GM18505 (cell line): ENCODE data around the gene PTPRC.
A peak's percentile ranks its signal among the peaks of the same experiment; 100 is the strongest.

Experiments
- ATAC-seq: cut with Tn5 transposase; IDR thresholded peaks from one replicate; pipeline ENCODE4 v1.9.1; 2021; ENCODE audit not compliant: unreplicated experiment
- POLR2A ChIP-seq: IDR thresholded peaks from 4 replicates; pipeline ENCODE4 v1.6.1; 2011; ENCODE audit warnings: borderline replicate concordance; ENCODE audit not compliant: insufficient read depth, insufficient read length; ENCODE audit errors: extremely low read depth

The PTPRC gene

GRCh38 chr1:198641966-198642668 lies 3.3 kb downstream of the PTPRC start:
- no peak for ATAC-seq
- no peak for TF ChIP-seq POLR2A

- no peak for TF ChIP-seq POLR2A
- no peak for ATAC-seq
These were observed 4.1 kb downstream of the PTPRC start for GRCh38 chr1:198642983-198643382.

DNA sequence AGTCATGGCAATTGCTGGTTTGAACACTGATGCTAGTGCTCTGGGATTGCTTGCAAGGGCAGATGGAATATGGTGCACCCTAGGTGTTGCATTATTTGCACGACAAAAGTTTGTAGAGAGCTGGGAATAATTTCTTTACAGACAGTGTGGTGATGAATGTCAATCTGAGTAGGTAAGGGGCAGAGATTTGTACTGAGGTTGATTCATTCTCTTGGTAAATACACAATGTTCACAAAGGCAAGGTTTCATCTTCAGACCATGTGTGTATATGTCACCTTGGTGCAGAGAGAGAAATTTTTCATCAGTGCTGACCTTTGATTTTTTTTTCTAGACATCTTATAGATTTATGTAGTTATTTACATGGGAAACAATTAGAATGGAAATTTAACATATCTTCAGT lies 5.0 kb downstream of the PTPRC start:
- no peak for ATAC-seq
- TF ChIP-seq POLR2A = no peak

GRCh38 chr1:198647055-198647454 lies 8.2 kb downstream of the PTPRC start:
- TF ChIP-seq POLR2A = no peak
- ATAC-seq = no peak

- no peak for ATAC-seq
- TF ChIP-seq POLR2A = no peak
These were observed 9.8 kb downstream of the PTPRC start for GRCh38 chr1:198648592-198648991.

- no peak for TF ChIP-seq POLR2A
These were observed 10.6 kb downstream of the PTPRC start for GRCh38 chr1:198649232-198649967.

GRCh38 chr1:198649968-198650338 lies 11.1 kb downstream of the PTPRC start:
- no peak for TF ChIP-seq POLR2A
- no peak for ATAC-seq

More at GRCh38 chr1:198649232-198649967, 10.6 kb downstream of the PTPRC start:
- ATAC-seq = no peak

DNA sequence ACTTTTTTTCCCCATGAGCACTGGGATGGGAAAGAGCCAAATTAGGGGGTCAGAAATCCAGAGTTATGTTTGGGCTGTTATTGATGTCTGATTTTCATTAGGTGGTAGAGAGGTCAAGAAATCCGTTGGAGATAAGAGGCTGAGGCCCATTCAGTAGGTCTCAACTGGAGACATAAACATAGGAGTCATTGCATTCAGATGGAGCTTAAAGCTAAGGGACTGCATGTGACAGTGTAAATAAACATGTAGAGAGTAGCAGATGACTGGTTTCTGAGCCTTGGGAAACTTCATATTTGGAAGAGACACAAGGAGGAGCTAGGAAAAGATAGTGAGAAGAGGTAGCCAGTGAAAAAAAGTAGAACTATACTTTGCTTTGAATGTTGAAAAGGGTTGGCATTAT lies 11.7 kb downstream of the PTPRC start:
- TF ChIP-seq POLR2A = no peak
- no peak for ATAC-seq

GRCh38 chr1:198651650-198652400 lies 13.0 kb downstream of the PTPRC start:
- peak; percentile 62 for ATAC-seq
- no peak for TF ChIP-seq POLR2A

DNA sequence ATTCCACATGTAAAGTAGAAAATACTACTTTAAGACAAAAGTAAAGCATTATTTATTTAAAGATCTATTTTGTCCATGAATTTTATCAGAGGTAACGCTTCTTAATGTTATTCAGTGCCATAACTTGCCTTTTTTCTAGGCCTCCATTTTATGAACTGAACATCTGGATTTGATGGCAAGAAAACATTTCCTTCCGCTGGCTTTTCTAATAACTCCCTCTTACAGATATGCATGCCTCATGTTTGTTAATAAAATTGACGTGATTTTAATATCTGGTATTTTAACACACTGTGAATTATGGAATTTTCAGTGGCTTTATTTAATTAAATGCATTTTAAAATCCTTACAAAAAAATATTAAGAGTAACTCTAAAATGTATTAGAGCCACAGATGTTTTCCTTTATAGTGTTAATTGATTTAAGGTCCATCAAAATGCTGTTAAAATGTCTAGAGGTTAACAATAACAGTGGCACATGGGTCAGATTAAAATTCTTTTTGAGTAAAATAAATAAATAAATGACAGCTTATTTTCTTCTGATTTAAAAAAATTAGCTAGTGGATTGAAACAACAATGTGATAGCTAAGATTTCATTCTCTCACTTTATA lies 15.1 kb downstream of the PTPRC start:
- no peak for TF ChIP-seq POLR2A

GRCh38 chr1:198655459-198656121 lies 16.8 kb downstream of the PTPRC start:
- no peak for ATAC-seq
- TF ChIP-seq POLR2A = no peak

More for the DNA sequence above, 15.1 kb downstream of the PTPRC start:
- ATAC-seq = no peak

GRCh38 chr1:198656500-198656932 lies 17.7 kb downstream of the PTPRC start:
- ATAC-seq = peak; percentile 30
- no peak for TF ChIP-seq POLR2A

GRCh38 chr1:198657550-198658064 lies 18.8 kb downstream of the PTPRC start:
- peak; percentile 43 for ATAC-seq
- TF ChIP-seq POLR2A = no peak
